Erythroblast (primary cell): ENCODE data around the gene ZMAT3.

ENCODE experiments used
- GATA1 ChIP-seq: IDR thresholded peaks from 2 replicates; pipeline ENCODE4 v1.6.1; 2011; ENCODE audit warnings: low read depth, mild to moderate bottlenecking, control low read depth, low read length, moderate library complexity
- POLR2A ChIP-seq: IDR thresholded peaks from 2 replicates; pipeline ENCODE4 v1.6.1; 2011; ENCODE audit warnings: mild to moderate bottlenecking, low read length

DNA sequence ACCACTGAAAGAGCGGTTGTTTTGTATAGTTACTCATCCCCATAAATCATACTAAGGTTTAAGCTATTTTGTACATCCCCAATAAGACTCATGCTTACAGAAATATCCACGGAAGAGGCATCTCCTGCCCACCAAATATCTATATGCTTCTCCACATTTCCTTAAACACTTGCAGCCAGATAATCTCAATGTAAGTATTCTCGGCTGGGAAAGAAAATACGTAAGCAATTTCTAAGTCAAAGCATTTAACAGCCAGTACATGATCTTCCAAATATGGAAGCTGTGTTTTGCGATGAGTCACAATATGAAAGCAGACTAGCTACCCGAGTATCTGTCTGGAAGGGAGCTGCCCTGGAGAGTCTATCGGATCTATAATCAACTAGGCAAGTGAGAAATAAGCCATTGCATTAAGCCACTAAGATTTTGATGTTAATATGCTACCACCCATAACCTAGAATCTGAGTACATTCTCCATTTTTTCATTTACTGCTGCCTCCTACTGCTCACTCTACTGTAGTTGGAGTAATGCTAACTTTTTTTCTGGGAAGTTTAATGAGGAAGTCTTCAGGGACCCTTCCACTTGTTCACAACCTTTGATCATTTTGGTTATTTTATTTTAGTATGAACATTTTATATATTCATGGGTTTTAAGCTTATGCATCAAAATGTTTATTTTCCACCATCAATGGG lies 26.9 kb upstream of the ZMAT3 start:
- TF ChIP-seq POLR2A (no peak), GATA1 (no peak)
